ENCODE measurements around the gene YJEFN3. TPM values are rescaled to one million over a fixed set of nuclear protein-coding genes. Genes with fewer than 3 reads are reported as not detected.

The YJEFN3 gene
- total and polyA plus RNA-seq, 2 donors (not counting 3 experiments of a cell fraction or from before 2014, with no cell fraction given): 1.9 to 2.1 TPM

DNA sequence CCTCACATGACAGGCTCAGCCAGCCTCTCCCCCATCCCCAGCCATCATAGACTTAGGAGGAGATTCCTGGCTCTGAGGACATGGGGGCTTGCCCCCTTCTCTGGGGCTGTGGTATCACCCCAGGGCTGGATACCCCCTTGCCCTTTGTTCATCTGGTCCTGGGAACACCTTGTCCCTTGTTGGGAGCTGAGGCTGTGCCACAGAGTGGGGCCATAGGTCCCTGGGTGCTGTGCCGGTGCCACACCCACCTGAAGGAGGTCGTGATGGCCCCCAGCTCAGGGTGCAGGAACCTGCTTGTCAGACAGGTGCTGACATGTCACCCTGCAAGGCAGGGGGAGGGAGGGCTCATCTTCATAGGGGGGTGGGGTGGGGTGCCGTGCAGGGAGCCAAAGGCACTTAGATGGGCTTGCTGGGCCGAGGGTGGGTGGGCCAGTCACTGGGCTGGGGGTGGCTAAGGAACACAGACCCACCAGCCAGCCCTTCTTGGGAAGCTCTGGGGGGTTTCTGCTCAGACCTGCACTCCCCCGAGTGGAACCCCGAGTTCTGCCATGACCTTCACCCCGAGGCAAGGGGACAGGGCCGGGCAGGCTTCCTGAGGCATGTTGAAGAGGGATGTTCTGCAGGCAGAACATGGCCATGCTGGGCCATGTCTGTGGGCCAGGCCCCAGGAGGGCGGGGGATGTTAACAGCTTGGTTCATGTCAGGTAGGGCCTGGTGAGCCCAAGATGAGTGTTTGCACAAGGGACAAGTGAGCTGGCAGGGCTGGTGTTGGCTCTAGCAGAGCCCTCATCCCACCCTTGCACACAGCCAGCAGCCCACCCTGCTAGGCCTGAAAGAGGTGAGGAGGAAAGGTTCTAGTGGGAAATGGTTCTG is 41.4 kb upstream of the YJEFN3 start:
- Histone ChIP-seq H2AFZ (ENCODE audit: low read depth, low read length) (no peak overlapping the region), H4K20me1 (replicated peaks; ENCODE audit: control insufficient read depth, extremely low read depth, insufficient read depth, low read length) (no peaks in the 10 kb centered on the region), H3K4me1 (ENCODE audit: control insufficient read depth, extremely low read depth, insufficient read depth, low read length) (peaks cover 29% of the 10 kb centered on the region), H3K36me3 (ENCODE audit: control insufficient read depth in 2 of 2, extremely low read depth in 1 of 2, insufficient read depth in 2 of 2, low read length in 2 of 2) (peaks cover 0 to 6% of the 10 kb centered on the region in 2 experiments), H3K4me2 (ENCODE audit: insufficient read depth, low read length) (no peak overlapping the region), H3K9ac (replicated peaks; ENCODE audit: extremely low read depth, insufficient read depth, low read length) (no peak overlapping the region), H3K27ac (ENCODE audit: insufficient read depth, low read depth, low read length) (no peak overlapping the region), H3K27me3 (ENCODE audit: control insufficient read depth in 2 of 2, insufficient read depth in 2 of 2, low read length in 2 of 2) (no peaks in the 10 kb centered on the region), H3K9me3 (replicated peaks; ENCODE audit: control insufficient read depth, insufficient read depth, low read length) (no peaks in the 10 kb centered on the region), H3K79me2 (ENCODE audit: control insufficient read depth, insufficient read depth, low read length) (peaks cover 74% of the 10 kb centered on the region), H3K9me1 (replicated peaks; ENCODE audit: control insufficient read depth, extremely low read depth, insufficient read depth, low read length) (no peaks in the 10 kb centered on the region), H3K4me3 (replicated peaks in 1 of 3; ENCODE audit: insufficient read depth in 1 of 3, low read depth in 1 of 3, low read length in 3 of 3) (no peak overlapping the region)
- CTCF ChIA-PET: interaction anchor here (0.7 to 5.1 kb wide), 10 partner anchors 8 to 284 kb away, joined by 3 to 127 read pairs (median 6); partner anchors contain the start of genes GATAD2A and NR2C2AP
- TF ChIP-seq FOS (IDR thresholded peaks at IDR 0.05; ENCODE audit: borderline replicate concordance, insufficient read depth, low read length) (no peak), EZH2 (IDR thresholded peaks at IDR 0.05; ENCODE audit: borderline replicate concordance, low read depth, low read length, severe bottlenecking) (no peak), POLR2AphosphoS5 (IDR thresholded peaks at IDR 0.05; ENCODE audit: insufficient read depth, low read depth, low read length) (no peak)
- no TSS peak for BruUV-seq (replicated peaks)
- intact Hi-C loops (cut with micrococcal nuclease): loop anchor here (10.0 kb wide), 1 partner anchor 293 kb away; the partner anchor contains the start of genes BORCS8 and RFXANK
- POLR2A ChIA-PET: no interaction called here
- FAIRE-seq: no peak
- DNase-seq (ENCODE audit: low read depth, low spot score): no peak
- dilution Hi-C loops (cut with MboI; ENCODE audit: extremely low pct_ligation_motif_present, low sequenced_read_pairs): no loop called here
